IPS DF 6.9 (cell line): Measurements from ENCODE around the gene MBD5.

Source experiments
- DNase-seq: peaks from one replicate; pipeline ENCODE4 v3.0.0-alpha.2; 2013; ENCODE audit warnings: low read depth, low spot score
- H3K27ac ChIP-seq: one replicate; pipeline ENCODE4 v1.5.1; 2013; ENCODE audit warnings: low read length, control low read depth
- H3K27me3 ChIP-seq: 2 replicates; pipeline ENCODE4 v1.6.1; 2013; ENCODE audit warnings: mild to moderate bottlenecking, low read length; ENCODE audit not compliant: control insufficient read depth, insufficient read depth
- H3K36me3 ChIP-seq: 2 replicates; pipeline ENCODE4 v1.6.1; 2013; ENCODE audit warnings: low read length; ENCODE audit not compliant: control insufficient read depth, insufficient read depth
- H3K4me1 ChIP-seq: 2 replicates; pipeline ENCODE4 v1.6.1; 2013; ENCODE audit warnings: low read length; ENCODE audit not compliant: control insufficient read depth, insufficient read depth
- H3K4me3 ChIP-seq: 2 replicates; pipeline ENCODE4 v1.5.1; 2013; ENCODE audit warnings: mild to moderate bottlenecking, low read length
- H3K9me3 ChIP-seq: 2 replicates; pipeline ENCODE4 v1.6.1; 2013; ENCODE audit warnings: low read length, inconsistent platforms; ENCODE audit not compliant: control insufficient read depth, insufficient read depth
- WGBS: extraction: QIAGEN DNeasy Blood & Tissue Kit; methylation state at CpG from one replicate; pipeline ENCODE4 v1.1.7; 2013; ENCODE audit warnings: mixed read lengths, missing lambda C conversion rate; ENCODE audit not compliant: insufficient read length, insufficient coverage; 5-methylcytosine and 5-hydroxymethylcytosine counted together

The MBD5 gene

DNA sequence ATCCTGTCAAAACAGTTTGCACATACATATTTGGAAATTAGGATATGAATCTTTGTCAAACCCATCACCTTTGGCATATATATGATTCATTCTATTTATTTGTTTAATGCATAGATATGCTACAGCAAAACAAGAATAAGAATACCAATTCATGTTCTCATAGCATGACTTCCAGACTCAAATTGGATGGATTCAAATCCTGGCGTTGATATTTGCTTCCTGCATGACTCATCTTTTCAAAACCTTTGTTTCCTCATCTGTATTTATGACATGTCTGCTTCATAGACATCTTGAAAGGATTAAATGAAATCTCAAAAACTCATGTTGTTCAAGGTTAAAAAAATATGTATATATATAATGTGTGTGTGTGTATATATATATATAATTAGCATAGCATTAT is 261.3 kb downstream of the MBD5 start:
- Histone ChIP-seq H3K4me3 (no peak overlapping the region), H3K36me3 (no peaks in the 10 kb centered on the region), H3K9me3 (no peaks in the 10 kb centered on the region), H3K4me1 (no peaks in the 10 kb centered on the region), H3K27me3 (no peaks in the 10 kb centered on the region), H3K27ac (no peak overlapping the region)
- DNase-seq, result no peak
- WGBS, result no CpG with 5 or more reads among the region's 1 CpG

DNA sequence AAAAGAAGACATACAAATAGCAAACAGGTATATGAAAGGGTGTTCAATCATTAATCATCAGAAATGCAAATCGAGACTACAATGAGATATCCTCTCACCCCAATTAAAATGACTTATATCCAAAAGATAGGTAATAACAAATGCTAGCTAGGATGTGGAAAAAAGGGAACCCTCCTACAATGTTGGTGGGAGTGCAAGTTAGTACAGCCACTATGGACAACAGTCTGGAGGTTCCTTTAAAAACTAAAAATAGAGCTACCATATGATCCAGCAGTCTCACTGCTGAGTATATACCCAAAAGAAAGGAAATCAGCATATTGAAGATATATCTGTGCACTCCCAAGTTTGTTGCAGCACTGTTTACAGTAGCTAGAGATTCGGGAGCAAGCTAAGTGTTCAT is 271.5 kb downstream of the MBD5 start:
- no peaks in the 10 kb centered on the region for H3K4me1 ChIP-seq
- no peaks in the 10 kb centered on the region for H3K9me3 ChIP-seq
- DNase-seq, result no peak
- no peak overlapping the region for H3K27ac ChIP-seq
- H3K36me3 ChIP-seq, result no peaks in the 10 kb centered on the region
- H3K4me3 ChIP-seq, result no peak overlapping the region
- no peaks in the 10 kb centered on the region for H3K27me3 ChIP-seq
- WGBS, result no CpG with 5 or more reads among the region's 2 CpGs

- Histone ChIP-seq H3K27ac (no peak overlapping the region), H3K36me3 (no peaks in the 10 kb centered on the region), H3K9me3 (no peaks in the 10 kb centered on the region), H3K4me1 (peaks cover 1% of the 10 kb centered on the region; the same call in 1 of the 2 replicates), H3K4me3 (no peak overlapping the region), H3K27me3 (no peaks in the 10 kb centered on the region)
- DNase-seq, result no peak
Observed at GRCh38 chr2:148298196-148298595, 277.3 kb downstream of the MBD5 start.

- Histone ChIP-seq H3K4me1 (peaks cover 1% of the 10 kb centered on the region; the same call in 1 of the 2 replicates), H3K27ac (no peak overlapping the region), H3K27me3 (no peaks in the 10 kb centered on the region), H3K36me3 (no peaks in the 10 kb centered on the region), H3K4me3 (no peak overlapping the region), H3K9me3 (no peaks in the 10 kb centered on the region)
- no peak for DNase-seq
Observed at GRCh38 chr2:148299616-148300015, 278.7 kb downstream of the MBD5 start.

DNA sequence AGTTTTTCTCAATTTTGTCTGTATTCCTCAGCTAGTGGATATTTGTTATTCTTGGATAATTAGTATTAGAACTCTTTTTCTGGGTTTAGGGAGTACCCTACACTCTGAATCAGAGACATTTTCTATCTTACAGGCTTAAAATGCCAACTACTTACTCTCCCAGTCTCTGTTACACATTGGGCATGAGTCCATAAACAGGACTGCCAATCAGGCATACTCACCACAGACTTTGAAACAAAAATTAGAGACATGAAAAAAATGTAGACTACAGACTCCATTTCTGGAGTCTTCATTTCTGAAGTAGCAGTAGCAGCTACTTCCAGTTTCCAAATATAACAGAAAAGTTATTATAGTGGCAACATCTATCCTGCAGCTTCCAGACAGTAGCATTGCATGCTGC is 279.7 kb downstream of the MBD5 start:
- DNase-seq, result no peak
- no peaks in the 10 kb centered on the region for H3K36me3 ChIP-seq
- H3K4me3 ChIP-seq, result no peak overlapping the region

DNA sequence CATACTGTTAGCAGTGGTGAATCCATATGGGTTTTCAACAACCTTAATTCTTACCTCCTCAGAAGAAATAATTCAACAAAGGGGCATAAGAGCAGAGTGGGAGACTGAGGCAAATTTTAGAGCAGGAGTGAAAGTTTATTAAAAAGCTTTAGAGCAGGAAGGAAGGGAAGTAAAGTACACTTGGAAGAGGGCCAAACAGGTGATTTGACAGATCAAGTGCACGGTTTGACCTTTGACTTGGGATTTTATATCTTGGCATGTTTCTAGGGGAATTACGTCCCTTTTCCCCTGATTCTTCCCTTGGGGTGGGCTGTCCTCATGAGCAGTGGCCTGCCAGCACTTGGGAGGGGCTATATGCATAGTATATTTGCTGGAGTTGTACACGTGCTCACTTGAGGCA is 280.5 kb downstream of the MBD5 start:
- peaks cover 1% of the 10 kb centered on the region; the same call in 1 of the 2 replicates for H3K4me1 ChIP-seq
- H3K27ac ChIP-seq, result no peak overlapping the region
- no peak for DNase-seq
- H3K9me3 ChIP-seq, result no peaks in the 10 kb centered on the region
- no peak overlapping the region for H3K4me3 ChIP-seq
- no peaks in the 10 kb centered on the region for H3K27me3 ChIP-seq
- no peaks in the 10 kb centered on the region for H3K36me3 ChIP-seq
- WGBS, result no CpG with 5 or more reads among the region's 3 CpGs

More for the DNA sequence above, 279.7 kb downstream of the MBD5 start:
- Histone ChIP-seq H3K9me3 (no peaks in the 10 kb centered on the region), H3K27me3 (no peaks in the 10 kb centered on the region), H3K27ac (no peak overlapping the region), H3K4me1 (peaks cover 1% of the 10 kb centered on the region; the same call in 1 of the 2 replicates)

DNA sequence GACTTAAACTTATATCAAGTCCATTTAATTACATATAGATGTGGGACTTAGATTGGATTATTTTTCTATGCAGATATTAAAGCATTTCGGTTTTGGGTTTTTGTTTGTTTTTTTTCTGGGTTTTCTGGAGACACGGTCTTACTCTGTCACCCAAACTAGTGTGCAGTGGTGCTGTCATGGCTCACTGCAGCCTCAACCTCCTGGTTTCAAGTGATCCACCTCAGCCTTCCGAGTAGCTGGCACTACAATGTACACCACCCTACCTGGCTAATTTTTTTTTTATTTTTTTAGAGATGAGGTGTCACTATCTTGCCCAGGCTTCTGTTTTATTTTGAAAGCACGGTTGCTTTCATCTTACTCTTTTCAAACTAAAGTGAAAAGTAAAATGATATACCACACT is 281.6 kb downstream of the MBD5 start:
- DNase-seq, result no peak
- Histone ChIP-seq H3K9me3 (no peaks in the 10 kb centered on the region), H3K36me3 (no peaks in the 10 kb centered on the region), H3K27me3 (no peaks in the 10 kb centered on the region), H3K4me3 (no peak overlapping the region), H3K4me1 (peaks cover 1% of the 10 kb centered on the region; the same call in 1 of the 2 replicates), H3K27ac (no peak overlapping the region)
- whole genome bisulfite sequencing, result no CpG with 5 or more reads among the region's 4 CpGs

DNA sequence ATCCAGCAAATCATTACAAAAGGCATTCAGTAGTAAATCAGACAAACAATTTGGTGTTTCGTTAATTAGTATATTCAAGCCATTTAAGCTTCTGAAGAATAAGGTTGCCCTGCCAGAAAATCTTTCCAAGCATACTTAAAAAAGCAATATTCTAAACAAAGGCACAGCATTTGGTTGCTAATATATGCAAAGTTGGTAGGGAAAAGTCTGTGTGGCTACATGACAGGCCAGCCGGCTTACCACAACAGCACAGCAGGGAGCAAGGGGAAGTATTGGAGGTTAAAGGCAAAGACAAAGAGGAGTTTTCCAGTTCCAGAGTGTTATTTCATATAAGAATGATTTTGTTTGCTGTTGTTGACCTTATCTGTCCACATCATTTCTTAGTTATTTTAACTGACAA is 282.3 kb downstream of the MBD5 start:
- Histone ChIP-seq H3K27me3 (no peaks in the 10 kb centered on the region), H3K4me1 (peaks cover 1% of the 10 kb centered on the region; the same call in 1 of the 2 replicates), H3K27ac (no peak overlapping the region), H3K9me3 (no peaks in the 10 kb centered on the region), H3K4me3 (no peak overlapping the region), H3K36me3 (no peaks in the 10 kb centered on the region)
- DNase-seq, result peak; percentile 29
- WGBS, result no CpG with 5 or more reads among the region's 2 CpGs

GRCh38 chr2:148305476-148305875 is 284.6 kb downstream of the MBD5 start:
- Histone ChIP-seq H3K4me1 (peaks cover 1% of the 10 kb centered on the region; the same call in 1 of the 2 replicates), H3K27ac (no peak overlapping the region), H3K27me3 (no peaks in the 10 kb centered on the region), H3K4me3 (no peak overlapping the region), H3K36me3 (no peaks in the 10 kb centered on the region), H3K9me3 (no peaks in the 10 kb centered on the region)
- no CpG with 5 or more reads among the region's 5 CpGs for WGBS
- no peak for DNase-seq

DNA sequence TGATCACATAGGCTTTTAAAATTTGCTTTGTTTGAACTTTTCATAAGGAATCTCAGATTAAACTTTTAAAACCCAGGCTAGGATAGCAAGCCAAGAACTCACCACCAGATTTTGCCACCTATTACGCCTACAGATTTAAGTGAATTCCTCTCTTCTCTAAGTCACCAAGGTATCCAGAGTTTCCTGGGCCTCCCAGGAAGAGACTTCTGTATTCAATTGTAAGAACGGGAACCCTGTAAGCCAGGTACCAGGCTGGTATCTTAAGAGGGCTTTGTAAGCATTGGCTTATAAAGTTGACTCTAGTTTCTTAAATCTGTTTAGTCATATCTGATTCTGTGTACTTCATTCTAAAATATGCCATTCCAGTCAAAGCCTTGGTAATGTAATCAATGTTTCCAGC is 285.1 kb downstream of the MBD5 start:
- H3K36me3 ChIP-seq, result no peaks in the 10 kb centered on the region
- no CpG with 5 or more reads among the region's 2 CpGs for WGBS
- H3K9me3 ChIP-seq, result no peaks in the 10 kb centered on the region
- no peak overlapping the region for H3K4me3 ChIP-seq
- H3K27ac ChIP-seq, result no peak overlapping the region
- no peak for DNase-seq
- peaks cover 1% of the 10 kb centered on the region; the same call in 1 of the 2 replicates for H3K4me1 ChIP-seq
- H3K27me3 ChIP-seq, result no peaks in the 10 kb centered on the region

- no peaks in the 10 kb centered on the region for H3K36me3 ChIP-seq
- no peak for DNase-seq
- WGBS, result no CpG with 5 or more reads among the region's 3 CpGs
Observed at GRCh38 chr2:148317598-148317997, 296.7 kb downstream of the MBD5 start.

More at GRCh38 chr2:148317598-148317997, 296.7 kb downstream of the MBD5 start:
- Histone ChIP-seq H3K4me1 (no peaks in the 10 kb centered on the region), H3K4me3 (no peak overlapping the region), H3K27ac (no peak overlapping the region), H3K9me3 (no peaks in the 10 kb centered on the region; the same call in 1 of the 2 replicates), H3K27me3 (no peaks in the 10 kb centered on the region)
